NCI-H146 (cell line): ENCODE data around the gene RBMS3.

ENCODE experiments used
- DNase-seq: peaks from one replicate; lab custom pipeline; 2025; lab: John Stamatoyannopoulos, UW

Gene RBMS3

DNA sequence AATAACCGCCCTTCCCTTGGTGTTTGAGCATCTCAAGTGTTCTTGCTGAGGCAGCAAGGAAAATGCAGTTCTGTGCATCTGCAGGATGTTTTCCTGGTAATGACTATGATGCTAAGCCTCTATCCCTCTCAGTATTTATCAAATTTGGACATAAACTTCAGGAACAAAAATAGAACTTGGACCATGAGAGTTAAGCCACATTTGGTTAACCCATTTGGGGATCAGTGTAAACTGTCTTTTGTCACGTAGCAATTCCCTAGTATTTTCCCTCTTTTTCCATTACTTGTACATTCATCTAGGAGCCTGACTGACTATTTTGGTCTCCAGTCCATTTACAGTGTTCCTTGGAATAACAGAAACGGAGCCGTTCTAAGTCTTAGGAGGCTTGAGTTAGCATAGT is 250.8 kb downstream of the RBMS3 start:
- DNase-seq, result no peak

DNA sequence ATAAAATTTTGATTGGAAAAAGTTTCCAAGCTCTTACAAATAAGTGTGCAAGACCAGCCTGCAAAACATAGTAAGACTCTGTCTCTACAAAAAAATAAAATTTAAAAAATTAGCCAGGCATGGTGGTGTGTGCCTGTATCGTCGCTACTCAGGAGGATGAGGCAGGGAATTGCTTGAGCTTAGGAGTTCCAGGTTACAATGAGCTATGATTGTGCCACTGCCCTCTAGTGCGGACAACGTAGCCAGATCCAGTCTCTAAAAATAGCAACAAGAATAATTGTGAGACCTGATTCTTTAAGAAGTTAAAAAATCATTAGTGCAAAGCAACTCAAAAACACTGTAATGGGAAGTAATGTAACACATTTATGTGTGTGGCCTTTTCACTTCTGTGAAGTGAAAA is 251.6 kb downstream of the RBMS3 start:
- DNase-seq, result no peak

DNA sequence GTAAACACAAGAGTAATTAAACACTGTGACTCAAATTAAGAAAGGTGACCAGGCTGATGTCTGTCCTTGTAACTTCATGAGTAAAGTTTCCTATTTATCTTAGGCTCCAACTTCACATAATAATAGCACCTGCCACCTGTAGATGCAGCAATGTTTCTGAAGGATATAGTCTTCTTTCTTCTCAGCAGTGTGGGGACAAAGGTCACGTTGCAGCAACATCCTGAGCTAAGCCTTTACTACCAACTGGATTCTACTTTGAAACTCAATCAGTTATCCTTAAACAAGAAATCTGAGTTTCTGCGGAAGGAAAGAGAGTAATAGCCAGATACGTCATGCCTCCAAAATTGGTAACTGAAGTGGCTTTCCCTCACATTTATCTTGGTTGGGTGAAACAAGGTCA is 253.1 kb downstream of the RBMS3 start:
- no peak for DNase-seq

DNA sequence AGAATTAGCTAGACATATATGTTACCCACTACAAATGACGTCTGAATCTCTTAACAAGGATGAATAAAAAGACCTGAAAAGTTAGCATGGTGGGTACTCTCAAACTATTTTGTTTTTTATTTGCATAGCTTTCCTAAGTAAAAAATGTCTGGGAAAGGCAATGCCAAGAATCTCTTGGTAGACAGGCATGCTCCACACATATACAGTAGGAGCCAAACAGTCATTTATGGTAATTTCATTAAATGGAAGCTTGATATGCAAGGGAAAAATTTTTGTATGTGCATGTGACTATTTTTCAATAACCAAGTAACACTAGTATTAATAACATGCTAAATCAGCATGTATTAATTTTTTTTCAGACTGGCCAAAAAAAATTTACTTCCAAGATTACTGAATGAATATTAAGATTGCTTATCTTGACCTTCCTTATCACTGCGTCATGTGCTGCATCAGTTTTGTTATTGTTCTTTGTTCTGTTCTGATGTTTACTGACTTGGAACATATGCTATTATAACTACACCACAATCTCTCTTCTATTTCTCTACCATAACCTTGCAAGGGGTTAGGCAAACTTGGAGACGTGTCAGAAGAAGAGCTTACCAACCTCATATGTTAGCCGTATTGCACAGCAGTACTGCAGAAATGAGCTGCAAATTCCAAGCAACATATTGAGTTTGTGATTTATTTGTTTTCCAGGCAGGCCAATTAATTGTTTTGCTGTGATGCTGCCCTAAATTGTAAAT is 255.3 kb downstream of the RBMS3 start:
- DNase-seq, result no peak

DNA sequence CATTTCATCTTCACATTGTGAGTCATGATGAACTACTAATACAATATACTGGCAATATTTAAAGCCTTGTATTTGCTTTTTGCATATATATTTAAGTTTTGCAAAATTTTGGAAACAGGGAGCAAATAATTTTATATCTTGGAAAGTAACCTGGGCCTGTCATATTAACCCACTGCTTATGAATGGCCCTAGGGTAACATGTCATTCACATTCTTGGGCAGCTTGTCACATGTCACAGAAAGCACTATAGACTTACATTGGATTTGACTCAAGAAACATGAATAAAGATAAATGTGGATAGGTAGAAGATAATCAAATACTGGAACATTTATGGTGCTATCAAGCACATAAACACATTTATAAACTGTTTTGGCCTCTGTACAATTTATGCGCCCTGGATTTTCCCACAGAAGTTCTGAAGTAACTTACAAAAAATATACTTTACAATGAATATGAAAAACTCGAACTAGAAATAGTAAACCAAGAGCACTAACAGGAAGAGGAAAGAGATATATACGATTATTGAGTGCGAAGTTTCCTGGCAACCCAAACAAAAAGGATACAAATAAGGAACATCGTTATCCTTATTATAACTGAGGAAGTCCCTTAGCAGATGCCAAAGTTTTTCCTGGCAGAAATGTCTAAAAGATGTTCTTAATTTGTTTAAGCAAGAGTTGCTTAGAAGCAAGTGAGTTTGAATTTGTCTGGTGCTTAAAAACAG is 257.2 kb downstream of the RBMS3 start:
- DNase-seq, result no peak

DNA sequence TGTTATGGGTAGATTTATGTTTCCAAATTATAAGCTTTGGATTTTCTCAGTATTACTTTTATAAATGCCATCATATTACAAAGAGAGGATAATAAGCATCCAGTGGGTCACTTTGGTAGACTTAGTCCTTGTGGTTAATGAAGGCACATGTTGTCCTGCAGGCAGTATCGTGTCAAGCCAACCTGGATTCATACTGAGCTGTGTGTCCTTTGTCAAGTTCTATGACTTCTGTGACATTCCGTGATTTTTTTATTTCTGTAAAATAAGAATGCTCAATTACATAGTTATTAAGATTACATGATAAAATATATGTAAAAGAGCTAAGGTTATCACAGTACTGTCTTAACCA is 257.7 kb downstream of the RBMS3 start:
- DNase-seq, result no peak

DNA sequence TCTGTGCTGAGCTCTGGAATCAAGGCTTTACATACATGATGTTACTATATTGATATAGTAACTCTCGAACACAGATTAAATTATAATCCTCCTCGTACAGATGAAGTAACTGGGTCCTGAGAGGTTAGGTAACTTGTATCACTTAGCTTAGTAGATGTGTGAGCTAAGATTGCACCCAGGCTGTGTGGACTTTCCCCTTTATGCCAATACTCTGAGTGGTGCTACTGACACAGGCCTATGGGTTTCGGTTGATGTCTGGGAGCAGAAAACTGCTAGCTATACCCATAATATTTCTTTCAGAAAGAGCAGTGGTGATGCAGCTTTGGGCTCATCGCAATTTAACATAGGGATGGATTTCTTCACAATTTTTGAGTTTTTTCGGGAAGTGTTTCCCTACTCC is 259.7 kb downstream of the RBMS3 start:
- no peak for DNase-seq

DNA sequence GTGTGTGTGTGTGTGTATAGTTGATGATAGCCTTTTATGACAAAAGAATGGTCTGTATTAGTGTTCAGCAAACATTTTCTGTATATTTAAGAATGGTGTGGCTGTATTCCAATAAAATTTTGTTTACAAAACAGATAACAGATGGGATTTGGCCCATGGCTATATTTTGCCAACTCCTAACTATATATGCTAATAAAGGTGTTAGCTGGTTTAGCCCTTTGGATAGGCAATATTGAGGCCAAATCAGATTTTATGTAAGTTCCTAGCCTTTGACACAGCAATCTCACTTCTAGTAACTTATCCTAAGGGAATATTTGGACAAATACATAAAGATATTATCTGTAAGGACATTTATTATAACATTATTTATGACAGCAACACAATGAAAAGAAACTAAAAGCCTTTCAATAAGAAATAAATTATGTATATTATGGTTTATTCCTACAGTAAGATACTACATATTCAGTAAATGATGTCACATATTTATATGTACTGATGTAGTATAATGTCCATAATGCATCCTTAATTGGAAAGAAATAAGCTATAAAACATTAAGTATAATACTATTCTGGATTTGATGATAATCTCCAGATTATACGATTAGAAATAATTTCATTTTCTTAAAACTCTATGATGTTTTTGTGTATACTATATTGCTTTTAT is 264.0 kb downstream of the RBMS3 start:
- no peak for DNase-seq

DNA sequence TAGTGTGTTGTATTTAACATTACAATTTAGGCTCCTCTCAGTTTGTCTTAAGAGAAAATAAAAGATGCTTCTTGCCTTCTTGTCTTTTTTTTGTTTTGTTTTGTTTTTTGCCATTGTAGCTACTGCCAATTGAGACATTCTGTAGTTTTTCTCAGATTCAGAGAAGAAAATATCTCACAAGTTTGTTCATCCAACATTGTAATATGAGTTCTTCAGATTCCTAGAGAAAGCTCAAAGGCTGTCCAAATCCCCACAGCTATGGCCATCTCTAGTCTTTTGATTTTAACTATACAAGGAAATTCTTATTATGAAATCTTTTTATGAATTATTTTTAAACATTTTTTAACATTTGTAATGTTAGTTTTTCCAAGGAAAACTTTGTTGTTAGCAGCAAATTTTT is 264.7 kb downstream of the RBMS3 start:
- DNase-seq, result no peak

DNA sequence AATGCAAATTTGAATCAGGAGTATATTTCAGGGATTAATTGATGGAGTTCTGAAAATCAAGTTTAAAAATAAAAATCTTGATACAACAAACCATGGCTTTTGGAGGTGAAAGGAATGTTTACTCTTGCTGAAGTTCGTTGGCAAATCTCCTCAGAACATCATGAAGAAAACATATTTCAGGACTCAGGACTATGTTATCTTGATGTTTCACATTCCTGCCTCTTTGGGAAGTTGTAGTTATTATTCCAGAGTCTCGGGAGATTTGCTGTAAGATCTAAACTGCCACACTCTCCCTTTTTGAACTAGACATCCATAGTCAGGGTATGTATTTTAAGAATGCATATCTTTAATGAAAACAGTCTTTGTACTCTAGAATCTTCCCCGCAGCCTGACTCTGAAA is 271.2 kb downstream of the RBMS3 start:
- DNase-seq, result no peak

DNA sequence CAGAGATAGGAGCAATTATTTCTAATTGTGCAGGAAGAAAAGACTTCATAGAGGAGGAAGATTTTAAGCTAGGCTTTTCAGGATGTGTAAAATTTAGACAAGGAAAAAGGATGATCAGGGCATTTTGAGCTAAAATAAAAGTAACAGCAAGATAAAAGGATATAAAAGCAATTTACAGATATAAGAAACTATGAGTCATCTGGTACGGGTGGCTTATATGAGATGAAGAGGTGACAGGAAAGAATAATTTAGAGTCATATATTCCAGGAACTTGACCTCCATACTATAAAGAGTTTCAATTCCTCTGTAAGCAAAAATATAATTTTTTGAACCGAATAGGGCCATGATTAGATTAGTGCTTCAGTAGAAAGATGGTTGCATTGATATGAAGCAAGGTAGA is 273.7 kb downstream of the RBMS3 start:
- DNase-seq, result no peak

DNA sequence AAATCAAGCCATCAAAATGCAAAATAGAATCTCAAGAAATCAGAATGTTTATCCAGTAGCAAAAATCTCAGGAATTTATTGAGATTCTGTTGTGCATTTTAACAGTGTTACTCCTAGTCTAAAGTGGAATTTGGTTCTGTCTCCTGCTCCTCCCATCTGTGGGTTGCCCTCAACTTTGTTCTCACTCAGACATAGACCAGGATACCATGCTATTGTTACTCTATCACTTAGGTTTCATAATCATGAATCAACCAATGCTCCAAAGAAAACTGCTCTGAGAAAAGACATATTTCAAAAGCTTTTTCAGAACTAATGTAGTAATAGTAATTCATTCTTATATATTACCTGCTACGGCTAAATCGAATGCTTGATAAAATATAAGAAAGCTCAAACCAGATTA is 274.7 kb downstream of the RBMS3 start:
- no peak for DNase-seq

DNA sequence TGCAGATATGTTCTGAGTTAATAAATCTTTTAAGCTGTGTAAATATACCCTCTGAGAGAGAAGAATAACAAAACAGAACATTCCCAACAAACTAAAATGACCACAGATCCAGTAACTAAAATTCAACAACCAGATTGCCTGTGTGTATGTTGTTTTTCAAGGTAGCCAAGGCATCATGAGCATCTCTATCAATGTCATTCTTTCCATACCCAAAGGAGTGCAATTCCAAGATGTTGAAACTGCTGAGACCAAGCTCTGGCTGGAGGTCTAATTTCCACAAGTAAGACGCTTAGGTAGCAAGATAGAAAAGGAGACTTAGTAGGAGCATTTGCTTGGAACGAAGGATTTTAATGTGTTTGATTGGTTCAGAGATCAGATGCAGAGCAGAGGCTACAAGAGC is 276.3 kb downstream of the RBMS3 start:
- no peak for DNase-seq

DNA sequence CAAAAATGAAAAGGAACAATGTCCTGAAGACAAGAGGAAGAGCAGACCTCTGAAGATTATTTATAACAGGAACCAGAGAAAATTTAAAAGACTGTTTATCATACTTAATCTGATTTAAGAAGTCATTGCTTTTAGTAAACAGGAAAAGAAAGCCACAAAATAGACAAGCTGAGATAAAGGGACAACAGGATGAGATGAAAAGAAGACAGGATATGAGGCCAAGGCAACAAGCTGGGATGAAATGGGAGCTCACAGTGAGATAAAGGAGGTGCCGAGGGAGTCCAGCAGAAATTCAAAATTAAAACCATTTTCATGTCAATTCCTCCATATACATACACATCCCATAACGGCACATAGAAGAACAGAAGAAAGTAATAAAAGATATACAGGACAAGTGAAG is 277.0 kb downstream of the RBMS3 start:
- no peak for DNase-seq

DNA sequence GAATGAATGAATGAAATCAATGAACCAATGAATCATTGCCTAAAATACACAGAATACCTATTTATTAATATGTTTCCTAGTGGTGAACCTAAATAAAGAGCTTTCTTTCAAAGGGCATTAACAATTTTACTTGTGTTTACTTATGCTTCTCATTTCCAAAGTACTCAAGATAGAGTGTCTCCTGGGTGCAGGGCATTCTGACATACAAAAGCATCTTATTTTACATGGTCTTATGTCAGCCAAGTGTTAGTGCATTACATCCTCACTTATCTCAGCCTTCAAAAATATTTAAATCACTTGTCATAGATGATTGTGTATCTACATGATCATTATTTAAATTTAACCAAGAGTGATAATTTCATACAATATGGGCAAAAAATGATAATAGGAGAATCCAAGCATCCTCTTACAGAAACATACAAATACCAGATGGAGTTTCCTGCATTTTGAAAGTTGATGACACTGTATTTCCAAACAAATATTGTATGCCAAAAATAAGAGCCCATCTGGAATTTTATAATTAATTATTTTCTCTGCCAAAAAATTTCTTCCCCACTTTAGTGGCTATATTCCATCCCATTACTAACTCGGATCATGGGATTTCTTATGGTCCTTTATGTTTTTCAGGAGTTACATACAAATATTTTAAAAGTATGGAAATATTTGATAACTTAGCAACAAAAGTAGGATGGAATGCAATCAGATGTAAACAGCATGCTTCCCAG is 279.0 kb downstream of the RBMS3 start:
- no peak for DNase-seq

DNA sequence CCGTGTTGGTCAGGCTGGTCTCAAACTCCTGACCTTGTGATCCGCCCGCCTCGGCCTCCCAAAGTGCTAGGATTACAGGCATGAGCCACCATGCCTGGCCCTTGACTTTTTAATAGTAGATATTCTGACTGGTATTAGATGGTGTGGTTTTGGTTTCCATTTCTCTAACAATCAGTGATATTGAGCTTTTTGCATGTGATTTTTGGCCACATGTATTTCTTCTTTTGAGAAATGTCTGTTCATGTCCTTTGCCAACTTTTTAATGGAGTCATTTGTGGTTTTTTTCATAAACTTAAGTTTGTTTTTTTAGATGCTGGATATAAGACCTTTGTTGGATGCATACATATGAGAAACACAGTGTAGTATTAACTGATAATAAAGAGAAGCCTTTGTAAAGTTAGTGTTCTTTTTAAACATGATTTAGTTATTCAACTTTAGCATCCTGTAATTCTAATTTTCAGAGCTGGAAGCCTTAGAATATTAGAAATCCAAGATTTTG is 280.8 kb downstream of the RBMS3 start:
- no peak for DNase-seq

DNA sequence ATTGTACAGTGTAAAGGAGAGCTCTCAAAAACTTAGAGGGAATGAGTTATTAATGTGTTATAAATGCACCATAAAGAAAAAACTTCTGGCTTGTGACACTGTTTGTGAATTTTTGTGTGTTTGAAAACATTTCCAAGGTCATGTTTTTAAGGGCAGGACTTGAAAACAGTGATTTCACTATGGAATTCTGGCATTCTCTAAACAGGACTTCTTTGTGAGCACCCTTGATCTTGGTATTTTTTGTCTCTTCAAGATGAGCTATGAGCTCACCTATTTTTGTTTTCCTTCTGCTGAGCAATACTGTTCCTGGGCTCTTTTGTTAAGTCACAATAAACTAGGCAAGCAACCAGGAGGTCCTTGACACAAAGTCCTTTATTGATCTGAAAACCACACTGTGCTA is 284.4 kb downstream of the RBMS3 start:
- DNase-seq, result no peak

DNA sequence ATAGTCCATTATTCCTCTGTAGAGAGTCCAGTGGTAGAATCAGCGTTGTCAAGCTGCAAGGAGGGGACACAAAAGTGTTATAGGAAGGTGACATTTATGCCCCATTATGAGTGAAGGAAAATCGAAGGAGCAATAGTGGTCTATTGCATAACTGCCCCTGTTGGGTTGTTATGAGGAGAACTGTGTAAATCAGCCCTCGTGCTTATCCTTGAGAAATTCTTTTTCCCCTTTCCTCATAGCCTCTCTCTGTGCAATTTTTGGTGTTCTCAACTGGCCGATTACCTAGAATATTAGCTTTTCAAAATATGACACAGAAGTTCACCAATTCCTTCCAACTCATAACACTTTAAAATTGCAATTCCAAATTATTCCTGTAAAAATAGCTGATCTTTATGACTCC is 286.6 kb downstream of the RBMS3 start:
- no peak for DNase-seq

DNA sequence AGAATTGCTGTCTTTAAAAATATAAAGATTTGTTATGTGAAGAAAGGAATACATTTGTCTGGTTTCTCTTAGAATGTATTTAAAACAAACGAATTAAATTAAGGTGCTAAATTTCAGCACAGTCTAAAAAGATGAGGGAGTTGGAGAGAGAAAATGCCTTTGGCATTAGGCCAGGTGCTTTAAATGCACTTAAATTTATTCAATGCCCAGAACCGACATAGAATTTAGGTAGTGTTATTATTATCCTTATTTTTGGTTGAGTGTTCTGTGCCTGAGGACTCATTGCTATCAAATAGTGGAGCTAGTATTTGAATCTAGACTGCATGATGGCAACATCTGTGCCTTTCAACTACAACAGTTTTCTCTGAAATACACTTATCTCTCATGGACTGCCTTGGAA is 287.5 kb downstream of the RBMS3 start:
- no peak for DNase-seq

DNA sequence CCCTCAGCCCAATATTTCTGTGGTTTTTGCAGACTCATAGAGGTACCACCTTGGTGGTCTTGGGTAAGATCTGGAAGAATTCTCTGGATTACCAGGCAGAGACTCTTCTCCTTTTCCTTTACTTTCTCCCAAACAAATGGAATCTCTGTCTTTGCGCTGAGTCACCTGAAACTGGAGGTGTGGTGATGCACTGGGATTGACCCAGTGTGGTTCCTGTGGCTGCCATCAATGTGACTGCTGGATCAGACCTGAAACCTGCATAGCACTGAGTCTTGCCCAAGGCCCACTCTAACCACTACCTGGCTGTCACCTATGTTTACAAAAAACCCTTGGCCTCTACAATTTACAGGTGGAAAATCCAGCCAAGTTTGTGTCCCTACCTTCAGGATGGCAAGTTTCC is 295.3 kb downstream of the RBMS3 start:
- DNase-seq, result no peak

DNA sequence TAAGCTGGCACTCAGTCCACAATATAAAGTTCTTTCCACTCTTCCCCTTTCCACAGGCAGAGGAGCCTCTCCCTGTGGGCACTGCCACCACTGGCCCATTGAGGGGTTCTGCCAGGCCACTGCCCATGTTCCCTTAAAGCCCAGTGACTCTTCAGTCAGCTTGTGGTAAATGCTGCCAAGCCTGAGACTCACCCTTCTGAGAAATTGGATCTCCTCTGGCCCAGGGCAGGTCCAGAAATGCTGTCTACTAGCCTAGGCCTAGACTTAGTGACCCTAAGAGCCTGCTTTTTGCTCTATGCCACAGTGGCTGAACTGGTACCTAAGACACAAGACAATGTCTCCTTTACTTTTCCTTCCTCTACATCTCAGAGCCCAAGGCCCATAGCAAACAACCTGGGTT is 295.8 kb downstream of the RBMS3 start:
- DNase-seq, result no peak

DNA sequence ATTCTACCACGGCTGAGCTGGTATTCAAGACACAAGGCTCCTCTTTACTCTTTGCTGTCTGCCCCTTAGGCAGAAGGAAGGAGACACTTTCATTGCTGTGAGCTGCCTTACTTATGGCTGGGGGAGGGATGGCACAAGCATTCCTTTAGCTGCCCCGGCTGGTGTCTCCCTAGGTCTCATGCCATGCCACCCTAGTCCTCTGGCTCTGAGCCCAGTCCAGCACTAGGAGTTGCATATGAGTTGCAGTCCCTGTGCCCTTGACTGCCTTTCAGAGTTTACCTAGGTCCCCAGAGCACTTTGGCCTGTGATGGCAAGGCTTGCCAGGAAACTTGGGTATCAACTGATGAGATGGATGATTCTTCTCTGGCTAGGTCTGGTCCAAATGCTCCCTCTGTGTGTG is 296.4 kb downstream of the RBMS3 start:
- DNase-seq, result no peak

DNA sequence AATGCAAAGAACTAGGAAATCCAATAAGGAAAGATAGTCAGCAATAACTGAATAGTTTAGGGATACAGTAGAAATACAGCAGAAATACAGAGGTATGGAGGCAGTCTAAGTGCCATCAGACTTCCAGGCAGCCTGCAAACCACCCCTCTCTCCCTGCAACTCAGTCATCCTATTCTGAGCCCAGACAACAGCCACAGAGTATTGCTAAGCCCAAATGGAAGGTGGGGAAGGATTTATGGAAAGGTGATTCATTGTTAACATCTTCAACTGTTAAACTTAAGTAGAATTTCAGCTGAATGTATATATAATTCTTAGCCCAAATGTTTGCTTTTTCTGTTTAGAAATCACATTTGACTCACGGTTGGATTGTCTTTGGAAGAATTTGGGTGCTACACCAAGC is 300.4 kb downstream of the RBMS3 start:
- DNase-seq, result no peak
